Activated CD8-positive, alpha-beta T cell treated with anti-CD3 and anti-CD28 coated beads for 36 hours (primary cell): ENCODE data around the gene TTC12. TPM values are rescaled to one million over a fixed set of nuclear protein-coding genes. Genes with fewer than 3 reads are reported as not detected.

ENCODE experiments used
- ATAC-seq: fragments of 200-7000 bp; cut with Tn5 transposase; one replicate; pipeline ENCODE4 v1.10.0; 2021; ENCODE audit warnings: mild to moderate bottlenecking, moderate library complexity
- CTCF ChIA-PET: fragments of 350-600 bp; sonication (Branson Sonifier 250); formaldehyde crosslinking; loops from one replicate; lab custom pipeline; 2021; ENCODE audit warnings: antibody characterized with exemption; lab: Charles Lee
- POLR2A ChIA-PET: fragments of 350-600 bp; sonication (Branson Sonifier 250); formaldehyde crosslinking; loops from one replicate; lab custom pipeline; 2021; ENCODE audit warnings: antibody characterized with exemption; lab: Charles Lee
- DNase-seq: peaks from one replicate; pipeline ENCODE4 v3.0.0-alpha.2; 2020
- H3K27ac Mint-ChIP-seq: one replicate; pipeline ENCODE4 v1.8.0; 2021; ENCODE audit warnings: mild to moderate bottlenecking, mixed read lengths
- H3K27me3 Mint-ChIP-seq: one replicate; pipeline ENCODE4 v1.8.0; 2021; ENCODE audit warnings: mixed read lengths
- H3K36me3 Mint-ChIP-seq: one replicate; pipeline ENCODE4 v1.8.0; 2021; ENCODE audit warnings: low read depth, mixed read lengths
- H3K4me1 Mint-ChIP-seq: one replicate; pipeline ENCODE4 v1.8.0; 2021; ENCODE audit warnings: low read depth, mixed read lengths
- H3K4me3 Mint-ChIP-seq: one replicate; pipeline ENCODE4 v1.8.0; 2021; ENCODE audit warnings: mild to moderate bottlenecking, moderate library complexity, mixed read lengths
- H3K9me3 Mint-ChIP-seq: one replicate; pipeline ENCODE4 v1.8.0; 2021; ENCODE audit warnings: mixed read lengths
- intact Hi-C: fragments of 100-400 bp; cut with micrococcal nuclease; formaldehyde crosslinking; loops from one replicate; pipeline ENCODE4 v1.10.0; 2022
- total RNA-seq, 2 experiments: library from RNA; stranded (reverse); gene quantifications; one replicate each; pipeline ENCODE4 v1.2.3, GENCODE V29; 2021
- TF ChIP-seq, protein P1 (sequence below): fragments of 200-600 bp; IDR thresholded peaks from one replicate; pipeline ENCODE4 v1.8.0; 2022; ENCODE audit warnings: antibody characterized with exemption, mild to moderate bottlenecking

Gene TTC12
- total RNA-seq, 2 experiments from 2014 or later, result 5.7 to 6.7 TPM

DNA sequence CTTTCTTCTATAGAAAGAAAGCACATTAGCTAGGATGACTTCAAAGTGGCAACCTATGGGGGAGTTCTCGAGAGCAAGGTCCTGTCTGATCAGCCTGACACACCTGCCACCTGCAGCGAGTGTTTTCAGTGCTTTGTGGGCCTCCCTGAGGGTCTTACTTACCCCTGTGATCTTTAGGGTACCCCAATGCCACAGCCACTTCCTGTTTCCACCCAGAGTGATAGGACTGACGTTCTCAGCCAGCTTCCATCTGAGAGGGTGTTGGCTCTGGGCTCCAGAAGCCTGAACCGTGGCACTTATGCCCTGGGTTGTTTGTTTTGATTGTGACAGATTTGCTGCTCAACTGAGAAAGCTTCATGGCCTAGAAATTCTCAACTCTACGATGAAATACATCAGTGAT lies 51.5 kb downstream of the TTC12 start:
- Mint-ChIP-seq H3K4me3 (no peak overlapping the region), H3K9me3 (no peaks in the 10 kb centered on the region), H3K36me3 (no peaks in the 10 kb centered on the region), H3K27ac (peak overlapping the region; percentile 22), H3K27me3 (no peaks in the 10 kb centered on the region), H3K4me1 (peaks cover 20% of the 10 kb centered on the region)
- peak; percentile 11 for DNase-seq
- ChIA-PET POLR2A (no interaction called here), CTCF (no interaction called here)
- TF ChIP-seq, protein P1, sequence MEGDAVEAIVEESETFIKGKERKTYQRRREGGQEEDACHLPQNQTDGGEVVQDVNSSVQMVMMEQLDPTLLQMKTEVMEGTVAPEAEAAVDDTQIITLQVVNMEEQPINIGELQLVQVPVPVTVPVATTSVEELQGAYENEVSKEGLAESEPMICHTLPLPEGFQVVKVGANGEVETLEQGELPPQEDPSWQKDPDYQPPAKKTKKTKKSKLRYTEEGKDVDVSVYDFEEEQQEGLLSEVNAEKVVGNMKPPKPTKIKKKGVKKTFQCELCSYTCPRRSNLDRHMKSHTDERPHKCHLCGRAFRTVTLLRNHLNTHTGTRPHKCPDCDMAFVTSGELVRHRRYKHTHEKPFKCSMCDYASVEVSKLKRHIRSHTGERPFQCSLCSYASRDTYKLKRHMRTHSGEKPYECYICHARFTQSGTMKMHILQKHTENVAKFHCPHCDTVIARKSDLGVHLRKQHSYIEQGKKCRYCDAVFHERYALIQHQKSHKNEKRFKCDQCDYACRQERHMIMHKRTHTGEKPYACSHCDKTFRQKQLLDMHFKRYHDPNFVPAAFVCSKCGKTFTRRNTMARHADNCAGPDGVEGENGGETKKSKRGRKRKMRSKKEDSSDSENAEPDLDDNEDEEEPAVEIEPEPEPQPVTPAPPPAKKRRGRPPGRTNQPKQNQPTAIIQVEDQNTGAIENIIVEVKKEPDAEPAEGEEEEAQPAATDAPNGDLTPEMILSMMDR, result no peak
- intact Hi-C loops, result no loop called here
- ATAC-seq, result no peak

- intact Hi-C loops, result no loop called here
- DNase-seq (no peak), ATAC-seq (no peak)
- Mint-ChIP-seq H3K27ac (no peak overlapping the region), H3K4me1 (peaks cover 14% of the 10 kb centered on the region), H3K4me3 (no peak overlapping the region), H3K9me3 (no peaks in the 10 kb centered on the region), H3K27me3 (no peaks in the 10 kb centered on the region), H3K36me3 (no peaks in the 10 kb centered on the region)
- TF ChIP-seq, protein P1, result no peak
- POLR2A ChIA-PET, result no interaction called here
- CTCF ChIA-PET, result no interaction called here
Measured at GRCh38 chr11:113369411-113369810, 55.0 kb downstream of the TTC12 start.

- H3K4me1 Mint-ChIP-seq, result peaks cover 10% of the 10 kb centered on the region
- TF ChIP-seq, protein P1, result no peak
- ChIA-PET POLR2A (no interaction called here), CTCF (no interaction called here)
- no peak for ATAC-seq
- no peaks in the 10 kb centered on the region for H3K27me3 Mint-ChIP-seq
- no peaks in the 10 kb centered on the region for H3K9me3 Mint-ChIP-seq
- no peak for DNase-seq
- no peak overlapping the region for H3K27ac Mint-ChIP-seq
- H3K4me3 Mint-ChIP-seq, result no peak overlapping the region
- intact Hi-C loops, result no loop called here
- no peaks in the 10 kb centered on the region for H3K36me3 Mint-ChIP-seq
Measured at GRCh38 chr11:113370634-113371033, 56.3 kb downstream of the TTC12 start.

DNA sequence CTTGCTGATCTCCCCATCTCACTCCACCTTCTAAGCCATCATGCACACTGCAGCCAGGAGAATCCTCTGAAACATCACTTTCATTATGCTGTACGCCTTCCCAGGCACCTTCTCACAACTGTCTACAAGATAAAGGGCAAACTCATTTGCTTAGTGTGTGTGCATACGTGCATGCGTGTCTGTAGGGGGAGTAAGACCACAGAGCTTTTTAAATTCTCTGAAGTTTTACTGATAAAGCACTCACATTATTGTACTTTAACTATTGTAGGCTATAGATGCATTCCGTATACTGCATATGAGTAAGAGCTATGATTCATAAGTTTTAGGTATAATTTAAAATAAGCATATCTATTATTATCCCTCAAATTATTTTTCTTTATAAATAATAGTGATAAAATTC lies 57.9 kb downstream of the TTC12 start:
- Mint-ChIP-seq H3K36me3 (no peaks in the 10 kb centered on the region), H3K9me3 (no peaks in the 10 kb centered on the region), H3K27me3 (no peaks in the 10 kb centered on the region), H3K4me1 (no peaks in the 10 kb centered on the region), H3K4me3 (no peak overlapping the region), H3K27ac (no peak overlapping the region)
- ChIA-PET CTCF (no interaction called here), POLR2A (no interaction called here)
- DNase-seq, result no peak
- ATAC-seq, result no peak
- intact Hi-C loops, result no loop called here
- TF ChIP-seq, protein P1, result no peak

GRCh38 chr11:113373306-113373705 lies 58.9 kb downstream of the TTC12 start:
- intact Hi-C loops, result no loop called here
- Mint-ChIP-seq H3K36me3 (no peaks in the 10 kb centered on the region), H3K27me3 (no peaks in the 10 kb centered on the region), H3K9me3 (no peaks in the 10 kb centered on the region), H3K4me1 (no peaks in the 10 kb centered on the region), H3K27ac (no peak overlapping the region), H3K4me3 (no peak overlapping the region)
- TF ChIP-seq, protein P1, result no peak
- ATAC-seq, result no peak
- CTCF ChIA-PET, result no interaction called here
- POLR2A ChIA-PET, result no interaction called here
- DNase-seq, result no peak
